ENCODE data around the gene SNRNP200.

The SNRNP200 gene

DNA sequence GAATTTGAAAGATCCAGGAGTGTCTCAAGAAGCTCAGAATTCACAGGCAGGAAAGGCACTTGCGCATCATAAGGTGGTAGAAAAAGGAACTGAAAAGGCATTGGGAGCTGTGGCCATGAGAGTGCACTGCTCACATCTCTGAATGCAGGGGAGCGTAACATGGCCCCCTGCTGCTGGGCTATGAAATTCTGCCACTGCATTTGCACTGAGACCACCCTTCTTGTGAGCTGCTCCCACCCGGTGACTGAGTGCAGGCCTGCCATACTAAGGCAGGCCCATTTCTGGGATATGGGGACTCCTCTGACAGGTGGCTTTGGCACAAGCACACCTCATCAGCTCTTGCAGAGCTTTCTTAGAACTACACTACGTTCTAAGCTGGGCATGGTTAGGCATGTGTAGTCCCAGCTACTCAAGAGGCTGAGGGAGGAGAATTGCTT, 71.4 kb downstream of the SNRNP200 start:
- H3K27ac ChIP-seq, result no peak overlapping the region
- TF ChIP-seq ZFX (IDR thresholded peaks at IDR 0.05; ENCODE audit: borderline replicate concordance), result no peak
- no peak for TF ChIP-seq CTCF (IDR thresholded peaks at IDR 0.05)

DNA sequence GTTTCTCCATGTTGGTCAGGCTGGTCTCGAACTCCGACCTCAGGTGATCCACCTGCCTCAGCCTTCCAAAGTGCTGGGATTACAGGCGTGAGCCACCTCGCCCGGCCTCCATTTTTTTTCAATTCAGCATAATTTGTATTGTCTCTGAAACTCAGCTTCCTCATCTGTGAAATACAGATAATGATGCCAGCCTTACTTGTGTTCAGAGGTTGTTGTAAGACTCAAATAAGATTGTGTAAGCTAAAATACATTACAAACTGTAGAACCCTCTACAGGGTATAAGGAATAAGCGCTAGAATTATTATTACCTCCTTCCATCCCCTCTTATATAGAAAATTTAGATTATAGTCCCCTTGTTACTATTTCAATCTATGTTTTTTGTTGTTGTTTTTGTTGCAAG, 71.9 kb downstream of the SNRNP200 start:
- H3K27ac ChIP-seq, result no peak overlapping the region
- TF ChIP-seq CTCF (IDR thresholded peaks at IDR 0.05), result no peak
- no peak for TF ChIP-seq ZFX (IDR thresholded peaks at IDR 0.05; ENCODE audit: borderline replicate concordance)

- no peak for TF ChIP-seq ZFX (IDR thresholded peaks at IDR 0.05; ENCODE audit: borderline replicate concordance)
- no peak for TF ChIP-seq CTCF (IDR thresholded peaks at IDR 0.05)
- H3K27ac ChIP-seq, result no peak overlapping the region
These were observed 74.0 kb downstream of the SNRNP200 start for GRCh38 chr2:96231316-96231715.

DNA sequence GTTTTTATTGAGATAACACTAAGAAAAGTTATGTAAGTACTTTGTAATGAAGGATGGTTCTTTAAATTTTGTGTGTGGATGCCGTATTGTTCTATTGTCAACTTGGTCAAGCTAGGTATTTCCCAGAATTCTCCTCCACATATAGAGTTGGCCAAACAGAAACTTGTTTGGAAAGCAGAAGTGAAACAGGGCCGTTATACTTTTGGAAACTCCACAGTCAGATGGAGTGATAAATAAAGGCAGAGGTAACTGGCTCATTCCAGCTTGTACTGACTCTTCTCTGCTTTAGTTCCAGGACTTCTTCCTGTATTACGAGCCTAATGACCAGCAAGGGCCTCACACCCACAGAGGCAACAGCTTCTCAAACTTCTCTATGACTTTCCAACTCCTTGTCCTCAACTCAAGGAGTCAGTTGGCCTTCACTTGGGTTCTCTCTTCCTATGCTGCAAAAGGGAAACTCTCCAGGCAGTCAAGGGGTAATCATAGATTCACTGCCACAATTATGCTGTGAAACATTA, 80.3 kb downstream of the SNRNP200 start:
- TF ChIP-seq CTCF (IDR thresholded peaks at IDR 0.05) (no peak), ZFX (IDR thresholded peaks at IDR 0.05; ENCODE audit: borderline replicate concordance) (no peak)

More for the DNA sequence above, 80.3 kb downstream of the SNRNP200 start:
- no peak overlapping the region for H3K27ac ChIP-seq

Data from 22Rv1 (cell line).